GM20431 (cell line): ENCODE measurements around the gene GLIPR1L1.

Experiments
- in situ Hi-C: fragments of 300-500 bp; cut with MseI, MboI; formaldehyde crosslinking; loops from one replicate; pipeline ENCODE4 v1.15.0; 2020; ENCODE audit warnings: low sequenced_read_pairs; ENCODE audit not compliant: unreplicated experiment

Gene GLIPR1L1

GRCh38 chr12:75334384-75335030 is at the start of gene GLIPR1L1:
TSS of gene GLIPR1L1 (plus strand) at chr12:75334670. CDS start at chr12:75334729, 59 bp downstream.
- in situ Hi-C loops = loop anchor here (25.0 kb wide), 1 partner anchor 153 kb away; the partner anchor contains the start of gene GLIPR1

- in situ Hi-C loops = no loop called here
Observed at GRCh38 chr12:75288860-75289259, 45.6 kb upstream of the GLIPR1L1 start.

GRCh38 chr12:75289753-75290152 is 44.7 kb upstream of the GLIPR1L1 start:
- in situ Hi-C loops = no loop called here

- in situ Hi-C loops = no loop called here
Observed at GRCh38 chr12:75291014-75291413, 43.5 kb upstream of the GLIPR1L1 start.

- in situ Hi-C loops = no loop called here
Observed at GRCh38 chr12:75294336-75294735, 40.1 kb upstream of the GLIPR1L1 start.

GRCh38 chr12:75294797-75295196 is 39.7 kb upstream of the GLIPR1L1 start:
- in situ Hi-C loops = no loop called here

GRCh38 chr12:75302225-75302624 is 32.2 kb upstream of the GLIPR1L1 start:
- in situ Hi-C loops = no loop called here

GRCh38 chr12:75302781-75303180 is 31.7 kb upstream of the GLIPR1L1 start:
- in situ Hi-C loops = no loop called here

- in situ Hi-C loops = no loop called here
Observed at GRCh38 chr12:75305412-75306332, 28.8 kb upstream of the GLIPR1L1 start.

GRCh38 chr12:75308279-75308678 is 26.2 kb upstream of the GLIPR1L1 start:
- in situ Hi-C loops = no loop called here

GRCh38 chr12:75311369-75311768 is 23.1 kb upstream of the GLIPR1L1 start:
- in situ Hi-C loops = no loop called here

- in situ Hi-C loops = no loop called here
Observed at GRCh38 chr12:75315518-75315917, 19.0 kb upstream of the GLIPR1L1 start.

- in situ Hi-C loops = no loop called here
Observed at GRCh38 chr12:75317784-75318183, 16.7 kb upstream of the GLIPR1L1 start.

GRCh38 chr12:75322464-75322863 is 12.0 kb upstream of the GLIPR1L1 start:
- in situ Hi-C loops = no loop called here

- in situ Hi-C loops = no loop called here
Observed at GRCh38 chr12:75323663-75324062, 10.8 kb upstream of the GLIPR1L1 start.

GRCh38 chr12:75327642-75328041 is 6.8 kb upstream of the GLIPR1L1 start:
- in situ Hi-C loops = loop anchor here (25.0 kb wide), 1 partner anchor 160 kb away; the partner anchor contains the start of gene GLIPR1

GRCh38 chr12:75329918-75330826 is 4.3 kb upstream of the GLIPR1L1 start, which contains the start of gene CAPS2:
TSS of gene CAPS2 (minus strand) at chr12:75330324. CDS start at chr12:75326498, 3,826 bp downstream.
- in situ Hi-C loops = loop anchor here (25.0 kb wide), 1 partner anchor 157 kb away; the partner anchor contains the start of gene GLIPR1

- in situ Hi-C loops = loop anchor here (25.0 kb wide), 1 partner anchor 149 kb away; the partner anchor contains the start of gene GLIPR1
Observed at GRCh38 chr12:75337905-75338304, 3.4 kb downstream of the GLIPR1L1 start.

GRCh38 chr12:75341873-75342272 is 7.4 kb downstream of the GLIPR1L1 start:
- in situ Hi-C loops = loop anchor here (25.0 kb wide), 1 partner anchor 145 kb away; the partner anchor contains the start of gene GLIPR1

- in situ Hi-C loops = loop anchor here (25.0 kb wide), 1 partner anchor 142 kb away; the partner anchor contains the start of gene GLIPR1
Observed at GRCh38 chr12:75345531-75345930, 11.1 kb downstream of the GLIPR1L1 start.
